G401.6 (cell line): ENCODE results near the gene CD5L.
A peak's percentile ranks its signal among the peaks of the same experiment; 100 is the strongest.

ENCODE experiments used
- FAIRE-seq: peaks from 2 replicates; lab custom pipeline; 2012; peaks lifted over from hg19 to GRCh38; lab: Jason Lieb, UNC

The CD5L gene

GRCh38 chr1:157813269-157813668, 28.3 kb downstream of the CD5L start:
- peak; percentile 40 for FAIRE-seq

DNA sequence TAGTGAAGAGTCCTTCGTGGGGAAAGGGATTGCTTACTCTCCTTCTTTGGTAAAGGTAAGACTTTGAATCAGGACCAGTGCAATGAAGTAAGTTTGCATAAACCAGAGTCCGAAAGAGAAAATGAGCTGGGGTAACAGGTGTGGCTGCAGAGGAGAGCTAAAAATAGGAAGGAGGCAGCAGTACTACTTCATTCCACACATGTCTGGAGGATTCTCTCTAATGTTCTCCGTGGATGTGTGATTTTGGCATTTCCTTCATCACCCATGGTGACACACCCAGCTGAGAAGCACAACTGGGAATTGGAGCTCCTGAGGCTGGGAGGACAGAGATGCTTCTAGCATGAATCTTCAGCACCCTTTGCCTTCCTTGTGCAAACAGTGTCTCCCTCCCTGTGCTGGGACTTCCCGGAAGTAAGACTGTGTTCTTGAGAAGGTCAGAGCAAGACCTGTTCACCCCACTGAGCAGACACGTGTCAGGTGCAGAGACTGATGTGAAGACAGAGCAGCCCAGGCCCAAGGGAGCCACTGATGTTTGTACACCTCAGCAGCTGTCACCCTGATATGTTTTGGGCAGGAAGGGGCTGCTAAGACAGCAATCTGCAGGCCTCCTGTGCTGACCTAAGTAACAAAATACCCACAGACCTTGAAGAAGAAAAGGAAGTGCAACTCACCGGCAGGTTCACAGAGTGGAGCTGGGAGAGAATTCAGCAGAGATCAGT, 35.0 kb downstream of the CD5L start:
- FAIRE-seq: no peak

DNA sequence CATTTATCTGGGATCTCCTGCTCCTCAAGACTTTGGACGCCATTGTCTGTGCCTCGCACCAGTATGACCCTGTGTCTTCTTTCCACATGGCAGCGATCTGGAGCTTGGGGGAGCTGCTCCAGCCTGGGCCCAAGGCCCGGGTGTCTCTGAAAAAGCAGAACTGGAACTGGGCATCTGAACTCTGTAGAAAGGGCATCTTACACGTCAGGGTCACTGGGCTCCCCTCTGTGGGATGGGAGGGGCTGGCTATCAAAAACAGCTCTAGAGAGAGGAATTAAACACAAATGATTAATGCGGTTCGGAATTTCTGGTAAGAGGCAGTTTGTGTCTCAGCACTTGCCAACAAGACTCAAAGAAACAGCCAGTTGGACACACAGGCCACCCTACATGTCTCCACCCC, 37.8 kb downstream of the CD5L start:
- FAIRE-seq: no peak

- FAIRE-seq: no peak
These were observed 41.6 kb downstream of the CD5L start for GRCh38 chr1:157799996-157800395.

DNA sequence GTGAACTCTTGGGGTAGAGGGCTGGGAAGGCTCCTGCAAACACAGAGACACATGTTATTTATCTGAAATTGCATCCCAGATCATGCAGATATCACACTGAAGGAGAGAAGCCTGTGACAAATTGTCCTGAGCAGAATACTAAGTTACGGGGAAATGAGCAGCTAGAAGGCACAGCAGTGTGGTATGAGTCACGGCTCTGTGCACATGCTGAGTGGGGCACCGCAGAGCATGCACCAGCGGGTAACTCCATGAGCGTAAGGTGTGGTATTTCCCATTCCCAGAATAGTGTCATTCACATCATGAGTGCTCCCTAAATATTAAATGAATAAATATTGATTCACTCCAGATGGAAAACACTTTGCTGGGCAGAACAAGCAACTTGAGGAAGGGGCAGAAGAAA, 43.4 kb downstream of the CD5L start:
- no peak for FAIRE-seq

DNA sequence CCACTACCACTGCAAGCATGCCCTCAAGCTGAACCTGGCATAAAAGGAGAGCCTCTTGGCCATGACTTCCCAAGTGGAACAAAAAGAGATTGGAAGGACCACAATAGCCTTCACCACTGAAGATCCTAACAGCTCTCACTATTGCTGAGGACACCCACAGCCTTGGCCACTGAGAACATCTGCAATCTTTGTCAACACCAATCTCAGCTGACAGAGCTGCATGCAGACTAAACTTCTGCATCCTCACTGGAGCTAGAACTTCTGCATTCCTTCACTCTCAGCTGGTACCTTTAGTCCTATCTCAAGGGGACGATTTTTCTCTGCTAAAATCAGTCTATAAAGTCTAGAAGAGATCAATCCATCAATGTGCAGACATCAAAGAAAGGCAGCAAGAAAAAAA, 56.4 kb downstream of the CD5L start:
- no peak for FAIRE-seq

GRCh38 chr1:157784801-157785200, 56.8 kb downstream of the CD5L start:
- no peak for FAIRE-seq

DNA sequence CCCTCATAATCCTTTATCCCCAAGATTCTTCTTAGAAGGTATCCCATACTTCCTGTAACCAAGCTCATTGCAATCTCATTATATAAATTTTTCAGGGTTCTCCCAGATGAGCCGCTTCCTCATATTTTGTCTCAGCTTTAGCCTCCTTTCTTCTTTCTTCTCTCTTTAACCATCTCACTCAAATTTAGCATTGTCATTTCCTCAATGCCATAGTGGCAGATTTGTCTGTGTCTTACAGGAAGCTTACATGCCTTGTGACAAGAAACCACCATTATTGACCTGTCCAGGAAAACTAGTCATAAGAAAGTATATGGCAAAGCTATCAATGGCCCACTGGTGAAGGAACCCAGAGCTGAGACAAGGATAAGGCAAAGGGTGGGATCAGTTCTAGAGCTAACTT, 58.7 kb downstream of the CD5L start:
- no peak for FAIRE-seq

DNA sequence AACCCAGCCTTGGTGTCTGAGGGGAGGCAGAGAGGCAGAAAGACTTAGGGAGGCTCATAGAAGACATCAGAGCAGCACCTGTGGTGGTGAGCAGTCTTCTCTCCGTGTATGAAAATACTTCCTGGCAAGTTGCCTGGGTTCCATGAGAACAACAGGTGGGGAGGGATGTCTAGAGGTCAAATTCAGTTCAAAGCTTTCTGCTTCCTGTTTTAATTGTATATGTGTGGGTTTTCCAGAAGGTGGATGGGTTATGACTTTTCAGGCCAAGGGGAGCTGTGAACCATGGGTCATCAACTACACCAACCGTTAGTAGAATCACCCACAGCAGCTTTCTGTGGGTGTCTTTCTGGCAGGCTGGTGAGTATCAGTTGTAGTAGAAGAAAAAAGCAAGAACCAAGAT, 60.6 kb downstream of the CD5L start:
- no peak for FAIRE-seq
